Chondrocyte (in vitro differentiated cells): ENCODE data around the gene TMTC2. TPM values are rescaled to one million over a fixed set of nuclear protein-coding genes. Genes with fewer than 3 reads are reported as not detected.

ENCODE experiments used
- DNase-seq: peaks from one replicate; pipeline ENCODE4 v3.0.0; 2021; ENCODE audit warnings: mixed read lengths, low spot score
- H3K27ac Mint-ChIP-seq: one replicate; pipeline ENCODE4 v1.8.0; 2021; ENCODE audit warnings: mild to moderate bottlenecking, moderate library complexity, mixed read lengths; ENCODE audit not compliant: unreplicated experiment
- H3K27me3 Mint-ChIP-seq: 2 replicates; pipeline ENCODE4 v1.8.0; 2021; ENCODE audit warnings: low read depth, mixed read lengths
- H3K36me3 Mint-ChIP-seq: 2 replicates; pipeline ENCODE4 v1.8.0; 2021; ENCODE audit warnings: low read depth, mixed read lengths
- H3K4me1 Mint-ChIP-seq: 2 replicates; pipeline ENCODE4 v1.8.0; 2021; ENCODE audit warnings: low read depth, mild to moderate bottlenecking, mixed read lengths
- H3K4me3 Mint-ChIP-seq: one replicate; pipeline ENCODE4 v1.8.0; 2021; ENCODE audit warnings: mild to moderate bottlenecking, moderate library complexity, mixed read lengths; ENCODE audit not compliant: unreplicated experiment
- H3K9me3 Mint-ChIP-seq: 2 replicates; pipeline ENCODE4 v1.8.0; 2021; ENCODE audit warnings: low read depth, mixed read lengths
- CTCF ChIP-seq: fragments of 200-600 bp; sonication (generic); IDR thresholded peaks from 2 replicates; pipeline ENCODE4 v1.5.0; 2021; ENCODE audit warnings: antibody characterized with exemption, mild to moderate bottlenecking, moderate library complexity
- total RNA-seq: library from RNA; stranded (reverse); gene quantifications from 3 replicates; pipeline ENCODE4 v1.2.1, GENCODE V29; 2021

TMTC2 gene
- total RNA-seq, 1 donor from 2014 or later: 1.4 TPM

GRCh38 chr12:82765971-82766705, 79.4 kb downstream of the TMTC2 start:
- no peak for DNase-seq
- H3K27ac Mint-ChIP-seq: no peak overlapping the region

GRCh38 chr12:82774666-82775065, 88.0 kb downstream of the TMTC2 start:
- Mint-ChIP-seq H3K27me3 (no peaks in the 10 kb centered on the region), H3K27ac (no peak overlapping the region), H3K4me1 (peaks cover 12% of the 10 kb centered on the region), H3K9me3 (no peaks in the 10 kb centered on the region), H3K4me3 (no peak overlapping the region), H3K36me3 (no peaks in the 10 kb centered on the region)
- no peak for TF ChIP-seq CTCF
- no peak for DNase-seq

More at GRCh38 chr12:82765971-82766705, 79.4 kb downstream of the TMTC2 start:
- no peak for TF ChIP-seq CTCF
- Mint-ChIP-seq H3K27me3 (no peaks in the 10 kb centered on the region), H3K4me1 (no peaks in the 10 kb centered on the region), H3K4me3 (no peak overlapping the region), H3K36me3 (no peaks in the 10 kb centered on the region), H3K9me3 (no peaks in the 10 kb centered on the region)

DNA sequence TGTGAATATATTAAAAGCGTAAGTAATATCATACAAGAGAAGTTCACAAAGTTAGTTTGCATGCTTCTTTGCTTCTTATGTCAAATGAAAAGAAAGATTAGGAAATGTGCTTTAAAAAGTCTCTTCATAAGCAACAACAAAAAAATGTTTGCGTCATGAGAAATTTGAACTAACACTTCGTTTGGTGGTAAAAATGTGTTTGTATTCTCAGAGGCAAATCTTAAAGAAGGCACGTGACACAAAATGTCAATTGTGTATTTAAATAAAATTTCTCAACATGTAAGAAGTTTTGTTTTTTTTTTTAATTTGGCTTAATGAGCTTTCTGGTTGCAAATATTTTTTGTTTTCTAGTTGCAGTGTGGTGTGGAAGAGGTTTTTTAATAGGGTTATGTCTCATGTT, 93.8 kb downstream of the TMTC2 start:
- TF ChIP-seq CTCF: no peak
- no peak overlapping the region for H3K27ac Mint-ChIP-seq
- H3K27me3 Mint-ChIP-seq: no peaks in the 10 kb centered on the region
- DNase-seq: no peak
- no peaks in the 10 kb centered on the region for H3K36me3 Mint-ChIP-seq
- H3K4me1 Mint-ChIP-seq: peaks cover 3% of the 10 kb centered on the region
- H3K9me3 Mint-ChIP-seq: no peaks in the 10 kb centered on the region
- H3K4me3 Mint-ChIP-seq: no peak overlapping the region

DNA sequence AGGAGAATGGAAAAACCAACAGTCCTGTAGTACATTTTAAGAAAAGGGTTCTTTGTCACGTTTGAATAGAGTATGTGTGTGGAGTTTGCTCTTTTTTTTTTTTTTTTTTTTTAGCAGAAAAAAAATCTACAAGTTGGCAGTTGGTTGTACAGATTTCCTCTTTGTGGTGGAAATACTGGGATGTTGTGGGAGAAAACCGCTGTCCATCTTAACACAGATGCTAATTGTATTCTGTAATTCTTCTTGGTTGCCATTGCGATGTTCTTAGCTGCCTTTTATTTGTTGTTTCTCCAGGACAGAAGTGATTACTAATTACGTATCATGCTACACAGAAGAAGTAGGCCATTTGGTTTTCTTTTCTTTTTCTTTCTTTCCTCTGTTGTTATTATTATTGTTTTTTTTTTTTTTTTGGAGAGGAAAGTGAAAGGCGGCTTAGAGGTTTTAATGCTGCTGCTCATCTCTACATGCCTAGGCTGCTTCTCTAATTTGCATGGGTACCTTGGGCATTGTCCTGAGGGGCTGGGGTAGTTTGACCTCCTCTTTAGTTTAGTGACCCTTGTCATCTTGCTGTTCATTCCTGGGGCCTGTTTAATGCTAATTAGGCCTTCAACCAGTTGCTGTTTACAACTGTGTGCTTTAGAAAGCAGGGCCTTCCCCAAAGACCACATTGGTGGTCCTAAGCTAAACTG, 94.7 kb downstream of the TMTC2 start:
- Mint-ChIP-seq H3K27me3 (no peaks in the 10 kb centered on the region), H3K9me3 (no peaks in the 10 kb centered on the region), H3K4me3 (no peak overlapping the region), H3K36me3 (no peaks in the 10 kb centered on the region), H3K4me1 (no peaks in the 10 kb centered on the region), H3K27ac (no peak overlapping the region)
- no peak for TF ChIP-seq CTCF
- DNase-seq: no peak

DNA sequence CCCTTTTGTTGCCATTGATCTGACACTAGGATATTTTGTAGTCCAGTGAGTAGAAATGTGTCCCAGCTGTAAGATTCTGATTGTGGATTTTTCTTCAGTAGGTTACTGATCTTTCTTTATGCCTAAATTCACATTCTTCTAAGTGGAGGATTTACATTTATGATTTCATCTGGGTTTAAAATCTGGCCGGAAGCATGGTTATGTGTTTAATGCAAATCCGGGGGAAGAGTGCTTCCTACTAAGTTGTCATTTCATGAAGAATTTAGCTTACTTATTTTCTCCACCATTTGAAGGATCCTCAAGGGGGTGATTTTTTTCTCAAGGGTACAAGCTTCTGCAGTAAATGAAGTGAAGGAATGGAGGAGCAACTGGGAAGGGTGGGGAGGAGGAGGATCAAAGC, 96.7 kb downstream of the TMTC2 start:
- Mint-ChIP-seq H3K4me3 (no peak overlapping the region), H3K27ac (no peak overlapping the region), H3K27me3 (no peaks in the 10 kb centered on the region), H3K9me3 (no peaks in the 10 kb centered on the region), H3K4me1 (peaks cover 6% of the 10 kb centered on the region), H3K36me3 (no peaks in the 10 kb centered on the region)
- no peak for TF ChIP-seq CTCF
- DNase-seq: no peak
